WERI-Rb-1 (cell line): ENCODE data around the gene PFDN2.

Source experiments
- DNase-seq: peaks from one replicate; pipeline ENCODE4 v3.0.0-alpha.2; 2020
- H3K27ac ChIP-seq: fragments of 250-450 bp; sonication (Bioruptor Pico); 2 replicates; pipeline ENCODE4 v1.5.1; 2020; ENCODE audit warnings: mild to moderate bottlenecking, moderate library complexity
- H3K27me3 ChIP-seq: fragments of 250-450 bp; sonication (Bioruptor Pico); 2 replicates; pipeline ENCODE4 v1.5.1; 2021; ENCODE audit warnings: mild to moderate bottlenecking, low read depth, moderate library complexity; ENCODE audit not compliant: insufficient read depth, severe bottlenecking
- H3K36me3 ChIP-seq: fragments of 250-450 bp; sonication (Bioruptor Pico); 2 replicates; pipeline ENCODE4 v1.5.1; 2020; ENCODE audit warnings: mild to moderate bottlenecking, moderate library complexity
- H3K4me3 ChIP-seq: 2 replicates; pipeline ENCODE4 v1.5.1; 2011; ENCODE audit warnings: low read depth, mild to moderate bottlenecking, control low read depth, low read length
- H3K9me3 ChIP-seq: fragments of 250-450 bp; sonication (Bioruptor Pico); 2 replicates; pipeline ENCODE4 v1.5.1; 2021; ENCODE audit warnings: mild to moderate bottlenecking, moderate library complexity; ENCODE audit not compliant: severe bottlenecking
- CTCF ChIP-seq: IDR thresholded peaks from 2 replicates; pipeline ENCODE4 v1.5.1; 2011; ENCODE audit warnings: low read depth, mild to moderate bottlenecking, control low read depth, inconsistent platforms, low read length

Gene PFDN2

GRCh38 chr1:161079436-161080110 lies 38.3 kb downstream of the PFDN2 start:
- H3K9me3 ChIP-seq: no peaks in the 10 kb centered on the region
- H3K36me3 ChIP-seq: no peaks in the 10 kb centered on the region
- H3K27ac ChIP-seq: no peak overlapping the region
- DNase-seq: no peak
- no peak overlapping the region for H3K4me3 ChIP-seq
- peak; percentile 17; the same call in 1 of the 2 replicates for TF ChIP-seq CTCF
- H3K27me3 ChIP-seq: no peaks in the 10 kb centered on the region

- Histone ChIP-seq H3K36me3 (no peaks in the 10 kb centered on the region), H3K9me3 (no peaks in the 10 kb centered on the region), H3K4me3 (no peak overlapping the region), H3K27ac (no peak overlapping the region), H3K27me3 (no peaks in the 10 kb centered on the region)
- DNase-seq: no peak
- TF ChIP-seq CTCF: no peak
These were observed 40.4 kb downstream of the PFDN2 start for GRCh38 chr1:161077426-161077825.

- no peaks in the 10 kb centered on the region for H3K9me3 ChIP-seq
- H3K27me3 ChIP-seq: no peaks in the 10 kb centered on the region
- no peak for DNase-seq
- no peak for TF ChIP-seq CTCF
- no peak overlapping the region for H3K4me3 ChIP-seq
- no peak overlapping the region for H3K27ac ChIP-seq
- H3K36me3 ChIP-seq: no peaks in the 10 kb centered on the region
These were observed 41.4 kb downstream of the PFDN2 start for GRCh38 chr1:161076410-161076809.

- DNase-seq: peak; percentile 50
- H3K9me3 ChIP-seq: no peaks in the 10 kb centered on the region
- no peak overlapping the region for H3K27ac ChIP-seq
- no peaks in the 10 kb centered on the region for H3K27me3 ChIP-seq
- TF ChIP-seq CTCF: no peak
- H3K4me3 ChIP-seq: no peak overlapping the region
- no peaks in the 10 kb centered on the region for H3K36me3 ChIP-seq
These were observed 43.0 kb downstream of the PFDN2 start for GRCh38 chr1:161074676-161075368.

DNA sequence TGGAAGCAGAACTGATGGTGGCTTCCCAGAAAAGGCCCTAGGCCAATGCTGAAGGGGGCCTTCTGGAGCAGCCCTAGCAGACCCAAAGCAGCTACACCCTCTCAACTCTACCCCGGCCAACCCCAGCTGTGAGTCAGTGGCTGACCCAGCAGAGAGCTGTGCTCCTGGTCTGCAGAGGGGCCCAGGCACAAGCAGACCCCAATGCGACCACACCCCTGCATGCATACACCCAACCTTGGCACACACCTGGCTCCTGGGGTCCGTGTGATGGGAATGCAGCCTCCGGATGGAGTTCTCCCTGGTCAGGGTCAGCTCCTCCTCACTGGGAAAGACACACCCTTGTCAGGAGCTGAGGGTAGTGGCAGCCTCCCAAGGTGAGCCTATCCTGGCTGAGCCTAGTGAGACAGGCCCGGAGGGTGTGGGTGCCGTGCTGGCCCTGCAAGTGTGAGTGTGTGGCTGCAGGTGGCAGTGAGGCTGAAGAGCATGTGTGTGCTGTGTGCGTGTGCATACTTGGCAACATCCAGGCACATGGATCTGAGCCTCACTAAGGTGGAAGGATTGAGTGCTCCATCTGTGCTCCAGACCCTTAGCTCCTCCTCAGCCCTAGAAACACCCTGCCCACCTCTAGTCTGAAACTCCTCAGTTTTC lies 44.2 kb downstream of the PFDN2 start:
- DNase-seq: peak; percentile 41
- H3K4me3 ChIP-seq: no peak overlapping the region
- H3K27ac ChIP-seq: no peak overlapping the region
- peak; percentile 38; the same call in 1 of the 2 replicates for TF ChIP-seq CTCF
- H3K9me3 ChIP-seq: no peaks in the 10 kb centered on the region
- H3K27me3 ChIP-seq: no peaks in the 10 kb centered on the region
- no peaks in the 10 kb centered on the region for H3K36me3 ChIP-seq
